ENCODE results near the gene FMO4. TPM values are rescaled to one million over a fixed set of nuclear protein-coding genes. Genes with fewer than 3 reads are reported as not detected.
"Not testable (repeated sequence)": the region's sequence is repeated elsewhere in the genome, so short reads cannot be mapped to it uniquely, and the experiment has no call there.

The FMO4 gene
- total RNA-seq, 1 experiment from 2014 or later, result 0.63 TPM

GRCh38 chr1:171367436-171367835 is 53.5 kb downstream of the FMO4 start:
- CTCF ChIA-PET, result interaction anchor here (0.6 to 2.4 kb wide), 5 partner anchors 14 to 122 kb away, joined by 3 to 13 read pairs (median 4); partner anchors contain the start of gene FMO4
- Mint-ChIP-seq H3K4me1 (ENCODE audit: insufficient read depth, unreplicated experiment) (no peaks in the 10 kb centered on the region), H3K27me3 (ENCODE audit: insufficient read depth, unreplicated experiment) (no peaks in the 10 kb centered on the region), H3K27ac (ENCODE audit: low read depth, unreplicated experiment) (no peak overlapping the region), H3K9me3 (ENCODE audit: unreplicated experiment) (peaks cover 12% of the 10 kb centered on the region), H3K4me3 (ENCODE audit: unreplicated experiment) (no peak overlapping the region), H3K36me3 (ENCODE audit: insufficient read depth, unreplicated experiment) (no peaks in the 10 kb centered on the region)
- no peak for TF ChIP-seq CTCF (IDR thresholded peaks at IDR 0.05; ENCODE audit: unreplicated experiment)
- BruUV-seq (replicated peaks), result no TSS peak
- POLR2A ChIA-PET, result interaction anchor here (1.2 kb wide), 1 partner anchor 57 kb away, joined by 3 read pairs; no protein-coding TSS in a partner anchor
- DNase-seq (ENCODE audit: unreplicated experiment), result no peak
- intact Hi-C loops (cut with micrococcal nuclease), result no loop called here

GRCh38 chr1:171372418-171373084 is 58.6 kb downstream of the FMO4 start:
- BruUV-seq (replicated peaks), result no TSS peak
- no peak overlapping the region for H3K27ac Mint-ChIP-seq (ENCODE audit: low read depth, unreplicated experiment)
- no peaks in the 10 kb centered on the region for H3K4me1 Mint-ChIP-seq (ENCODE audit: insufficient read depth, unreplicated experiment)
- no peaks in the 10 kb centered on the region for H3K9me3 Mint-ChIP-seq (ENCODE audit: unreplicated experiment)
- no peak overlapping the region for H3K4me3 Mint-ChIP-seq (ENCODE audit: unreplicated experiment)
- intact Hi-C loops (cut with micrococcal nuclease), result no loop called here
- CTCF ChIA-PET, result interaction anchor here (0.7 kb wide), 1 partner anchor 79 kb away, joined by 4 read pairs; no protein-coding TSS in a partner anchor
- H3K27me3 Mint-ChIP-seq (ENCODE audit: insufficient read depth, unreplicated experiment), result no peaks in the 10 kb centered on the region
- POLR2A ChIA-PET, result no interaction called here
- no peak for TF ChIP-seq CTCF (IDR thresholded peaks at IDR 0.05; ENCODE audit: unreplicated experiment)
- H3K36me3 Mint-ChIP-seq (ENCODE audit: insufficient read depth, unreplicated experiment), result no peaks in the 10 kb centered on the region
- DNase-seq (ENCODE audit: unreplicated experiment), result no peak

- H3K4me3 Mint-ChIP-seq (ENCODE audit: unreplicated experiment); BruUV-seq (replicated peaks); intact Hi-C loops (cut with micrococcal nuclease); H3K27me3 Mint-ChIP-seq (ENCODE audit: insufficient read depth, unreplicated experiment); DNase-seq (ENCODE audit: unreplicated experiment); H3K27ac Mint-ChIP-seq (ENCODE audit: low read depth, unreplicated experiment); POLR2A ChIA-PET; H3K9me3 Mint-ChIP-seq (ENCODE audit: unreplicated experiment); H3K4me1 Mint-ChIP-seq (ENCODE audit: insufficient read depth, unreplicated experiment); H3K36me3 Mint-ChIP-seq (ENCODE audit: insufficient read depth, unreplicated experiment): not testable (repeated sequence)
- CTCF ChIA-PET, result interaction anchor here (0.6 kb wide), 1 partner anchor 502 kb away, joined by 4 read pairs; no protein-coding TSS in a partner anchor
Measured at GRCh38 chr1:171373357-171374122, 59.6 kb downstream of the FMO4 start.

GRCh38 chr1:171379846-171380245 is 65.9 kb downstream of the FMO4 start:
- POLR2A ChIA-PET, result no interaction called here
- no peaks in the 10 kb centered on the region for H3K9me3 Mint-ChIP-seq (ENCODE audit: unreplicated experiment)
- no TSS peak for BruUV-seq (replicated peaks)
- DNase-seq (ENCODE audit: unreplicated experiment), result no peak
- no peaks in the 10 kb centered on the region for H3K4me1 Mint-ChIP-seq (ENCODE audit: insufficient read depth, unreplicated experiment)
- TF ChIP-seq CTCF (IDR thresholded peaks at IDR 0.05; ENCODE audit: unreplicated experiment), result no peak
- intact Hi-C loops (cut with micrococcal nuclease), result no loop called here
- H3K36me3 Mint-ChIP-seq (ENCODE audit: insufficient read depth, unreplicated experiment), result no peaks in the 10 kb centered on the region
- CTCF ChIA-PET, result no interaction called here
- no peak overlapping the region for H3K4me3 Mint-ChIP-seq (ENCODE audit: unreplicated experiment)
- no peak overlapping the region for H3K27ac Mint-ChIP-seq (ENCODE audit: low read depth, unreplicated experiment)
- no peaks in the 10 kb centered on the region for H3K27me3 Mint-ChIP-seq (ENCODE audit: insufficient read depth, unreplicated experiment)

Data from MCF 10A (cell line).